SK-N-SH (cell line): Measurements from ENCODE around the gene CXXC4.

ENCODE experiments used
- ELF1 ChIP-seq: IDR thresholded peaks from 2 replicates; pipeline ENCODE4 v1.4.0; 2012
- FOSL2 ChIP-seq: IDR thresholded peaks from 2 replicates; pipeline ENCODE4 v1.4.0; 2012; ENCODE audit warnings: low read depth, mild to moderate bottlenecking, moderate library complexity, borderline replicate concordance
- GABPA ChIP-seq: IDR thresholded peaks from 2 replicates; pipeline ENCODE4 v1.4.0; 2012; ENCODE audit warnings: low read depth, mild to moderate bottlenecking
- MXI1 ChIP-seq: IDR thresholded peaks from 2 replicates; pipeline ENCODE4 v1.6.1; 2012; ENCODE audit warnings: mild to moderate bottlenecking, low read depth, low read length, improper control_type of control experiment
- SMC3 ChIP-seq: IDR thresholded peaks from 2 replicates; pipeline ENCODE4 v1.6.1; 2012; ENCODE audit warnings: low read depth, low read length, improper control_type of control experiment
- TAF1 ChIP-seq: IDR thresholded peaks from 2 replicates; pipeline ENCODE4 v1.6.1; 2012; ENCODE audit warnings: low read depth, mild to moderate bottlenecking, low read length, moderate library complexity, borderline replicate concordance
- TF ChIP-seq, protein P1 (sequence below): fragments of 200-600 bp; sonication (generic); IDR thresholded peaks from 2 replicates; pipeline ENCODE4 v1.6.1; 2017; ENCODE audit warnings: antibody characterized with exemption, mild to moderate bottlenecking, moderate library complexity
- TF ChIP-seq, protein P2 (sequence below): IDR thresholded peaks from 2 replicates; pipeline ENCODE4 v1.4.0; 2012; ENCODE audit warnings: low read depth
- TF ChIP-seq, protein P3 (sequence below): IDR thresholded peaks from 2 replicates; pipeline ENCODE4 v1.4.0; 2012; ENCODE audit warnings: low read depth, borderline replicate concordance

DNA sequence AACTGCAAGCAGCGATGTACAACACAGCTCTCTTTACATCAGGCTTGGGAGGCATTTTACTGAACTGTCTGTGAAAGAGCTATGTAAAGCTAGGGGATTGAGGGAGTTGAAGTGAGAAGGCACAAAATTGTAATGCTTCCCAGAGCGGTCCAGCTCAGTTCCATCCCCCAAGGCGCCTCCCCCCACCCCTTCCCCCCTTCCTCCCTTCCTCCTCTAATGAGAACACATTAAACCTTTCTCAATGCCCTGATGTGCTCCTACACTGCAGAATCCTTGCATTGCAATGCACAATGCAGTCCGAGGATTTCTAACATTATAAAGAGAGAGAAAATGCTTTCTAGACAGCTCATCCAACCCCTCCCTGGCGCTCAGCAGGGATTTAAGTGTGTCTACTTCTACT, 73.9 kb downstream of the CXXC4 start:
- TF ChIP-seq ELF1, result no peak
- TF ChIP-seq, protein P1, sequence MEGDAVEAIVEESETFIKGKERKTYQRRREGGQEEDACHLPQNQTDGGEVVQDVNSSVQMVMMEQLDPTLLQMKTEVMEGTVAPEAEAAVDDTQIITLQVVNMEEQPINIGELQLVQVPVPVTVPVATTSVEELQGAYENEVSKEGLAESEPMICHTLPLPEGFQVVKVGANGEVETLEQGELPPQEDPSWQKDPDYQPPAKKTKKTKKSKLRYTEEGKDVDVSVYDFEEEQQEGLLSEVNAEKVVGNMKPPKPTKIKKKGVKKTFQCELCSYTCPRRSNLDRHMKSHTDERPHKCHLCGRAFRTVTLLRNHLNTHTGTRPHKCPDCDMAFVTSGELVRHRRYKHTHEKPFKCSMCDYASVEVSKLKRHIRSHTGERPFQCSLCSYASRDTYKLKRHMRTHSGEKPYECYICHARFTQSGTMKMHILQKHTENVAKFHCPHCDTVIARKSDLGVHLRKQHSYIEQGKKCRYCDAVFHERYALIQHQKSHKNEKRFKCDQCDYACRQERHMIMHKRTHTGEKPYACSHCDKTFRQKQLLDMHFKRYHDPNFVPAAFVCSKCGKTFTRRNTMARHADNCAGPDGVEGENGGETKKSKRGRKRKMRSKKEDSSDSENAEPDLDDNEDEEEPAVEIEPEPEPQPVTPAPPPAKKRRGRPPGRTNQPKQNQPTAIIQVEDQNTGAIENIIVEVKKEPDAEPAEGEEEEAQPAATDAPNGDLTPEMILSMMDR, result no peak
- no peak for TF ChIP-seq GABPA
- TF ChIP-seq, protein P2, sequence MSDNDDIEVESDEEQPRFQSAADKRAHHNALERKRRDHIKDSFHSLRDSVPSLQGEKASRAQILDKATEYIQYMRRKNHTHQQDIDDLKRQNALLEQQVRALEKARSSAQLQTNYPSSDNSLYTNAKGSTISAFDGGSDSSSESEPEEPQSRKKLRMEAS, result no peak
- no peak for TF ChIP-seq MXI1
- TF ChIP-seq, protein P3, sequence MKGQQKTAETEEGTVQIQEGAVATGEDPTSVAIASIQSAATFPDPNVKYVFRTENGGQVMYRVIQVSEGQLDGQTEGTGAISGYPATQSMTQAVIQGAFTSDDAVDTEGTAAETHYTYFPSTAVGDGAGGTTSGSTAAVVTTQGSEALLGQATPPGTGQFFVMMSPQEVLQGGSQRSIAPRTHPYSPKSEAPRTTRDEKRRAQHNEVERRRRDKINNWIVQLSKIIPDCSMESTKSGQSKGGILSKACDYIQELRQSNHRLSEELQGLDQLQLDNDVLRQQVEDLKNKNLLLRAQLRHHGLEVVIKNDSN, result no peak
- TF ChIP-seq TAF1, result no peak
- no peak for TF ChIP-seq SMC3
- no peak for TF ChIP-seq FOSL2
